Osteoblast (primary cell): ENCODE data around the gene AKAP17A. TPM values are rescaled to one million over a fixed set of nuclear protein-coding genes. Genes with fewer than 3 reads are reported as not detected.

Experiments
- DNase-seq: peaks from one replicate; pipeline ENCODE4 v3.0.0; 2011; ENCODE audit warnings: low spot score, mixed read lengths; ENCODE audit not compliant: insufficient read length; ENCODE audit errors: missing footprints
- H2AFZ ChIP-seq: 2 replicates; pipeline ENCODE4 v1.6.0; 2011; ENCODE audit warnings: mild to moderate bottlenecking, low read length
- H3K27ac ChIP-seq: 2 replicates; pipeline ENCODE4 v1.5.1; 2011; ENCODE audit warnings: mild to moderate bottlenecking, low read depth, low read length, moderate library complexity
- H3K27me3 ChIP-seq: 2 replicates; pipeline ENCODE4 v1.6.0; 2012; ENCODE audit warnings: mild to moderate bottlenecking, control low read depth, inconsistent platforms, low read length, moderate library complexity; ENCODE audit not compliant: insufficient read depth
- H3K36me3 ChIP-seq: 2 replicates; pipeline ENCODE4 v1.5.1; 2011; ENCODE audit warnings: mild to moderate bottlenecking, low read length, control low read depth, moderate library complexity; ENCODE audit not compliant: insufficient read depth
- H3K4me1 ChIP-seq: 2 replicates; pipeline ENCODE4 v1.5.1; 2011; ENCODE audit warnings: mild to moderate bottlenecking, low read length, control low read depth, moderate library complexity; ENCODE audit not compliant: insufficient read depth
- H3K4me2 ChIP-seq: 2 replicates; pipeline ENCODE4 v1.6.0; 2011; ENCODE audit warnings: mild to moderate bottlenecking, low read length; ENCODE audit not compliant: insufficient read depth
- H3K4me3 ChIP-seq: fragments of 200-600 bp; sonication (generic); 3 replicates; pipeline ENCODE4 v1.5.1; 2012; ENCODE audit warnings: mild to moderate bottlenecking, low read length, inconsistent platforms; ENCODE audit not compliant: insufficient read depth
- H3K79me2 ChIP-seq: 2 replicates; pipeline ENCODE4 v1.6.0; 2012; ENCODE audit warnings: mild to moderate bottlenecking, low read length, control low read depth, inconsistent platforms; ENCODE audit not compliant: insufficient read depth
- H3K9me3 ChIP-seq: 2 replicates; pipeline ENCODE4 v1.5.1; 2011; ENCODE audit warnings: low read depth, low read length, control low read depth
- H4K20me1 ChIP-seq: 2 replicates; pipeline ENCODE4 v1.6.0; 2012; ENCODE audit warnings: mild to moderate bottlenecking, low read length, control low read depth; ENCODE audit not compliant: insufficient read depth
- CTCF ChIP-seq: IDR thresholded peaks from 2 replicates; pipeline ENCODE4 v1.5.1; 2011; ENCODE audit warnings: mild to moderate bottlenecking, low read depth, low read length, moderate library complexity; ENCODE audit errors: extremely low read depth
- total RNA-seq: library from RNA; depleted of rRNA; stranded (reverse); fragments of >200 nt; gene quantifications from 2 replicates; pipeline ENCODE4 v1.2.3, GENCODE V29; 2012

The AKAP17A gene
- total RNA-seq, 1 donor: 18.5 TPM

- no peaks in the 10 kb centered on the region for H3K4me1 ChIP-seq
- H4K20me1 ChIP-seq: peaks cover 51% of the 10 kb centered on the region
- H3K9me3 ChIP-seq: no peaks in the 10 kb centered on the region
- H3K27ac ChIP-seq: no peak overlapping the region
- H3K4me3 ChIP-seq: no peak overlapping the region
- H3K4me2 ChIP-seq: no peak overlapping the region
- TF ChIP-seq CTCF: no peak
- peaks cover 84% of the 10 kb centered on the region for H3K36me3 ChIP-seq
- DNase-seq: peak; percentile 74
- no peak overlapping the region for H2AFZ ChIP-seq
- H3K79me2 ChIP-seq: peaks cover 54% of the 10 kb centered on the region
- H3K27me3 ChIP-seq: no peaks in the 10 kb centered on the region
These were observed 6.8 kb downstream of the AKAP17A start for GRCh38 chrX:1598021-1598875.

- peaks cover 45% of the 10 kb centered on the region for H3K79me2 ChIP-seq
- H3K4me3 ChIP-seq: no peak overlapping the region
- H3K4me2 ChIP-seq: no peak overlapping the region
- peaks cover 76% of the 10 kb centered on the region for H3K36me3 ChIP-seq
- peaks cover 42% of the 10 kb centered on the region for H4K20me1 ChIP-seq
- H3K9me3 ChIP-seq: no peaks in the 10 kb centered on the region
- no peak overlapping the region for H3K27ac ChIP-seq
- no peaks in the 10 kb centered on the region for H3K4me1 ChIP-seq
- peak; percentile 68 for DNase-seq
- H2AFZ ChIP-seq: no peak overlapping the region
- no peak for TF ChIP-seq CTCF
- no peaks in the 10 kb centered on the region for H3K27me3 ChIP-seq
These were observed 7.7 kb downstream of the AKAP17A start for GRCh38 chrX:1598876-1599790.

GRCh38 chrX:1599791-1600405, 8.5 kb downstream of the AKAP17A start:
- Histone ChIP-seq H3K9me3 (no peaks in the 10 kb centered on the region), H3K27ac (no peak overlapping the region), H3K36me3 (peaks cover 69% of the 10 kb centered on the region), H3K79me2 (peaks cover 37% of the 10 kb centered on the region), H3K27me3 (no peaks in the 10 kb centered on the region), H2AFZ (no peak overlapping the region), H3K4me3 (no peak overlapping the region), H4K20me1 (peaks cover 38% of the 10 kb centered on the region), H3K4me1 (no peaks in the 10 kb centered on the region), H3K4me2 (no peak overlapping the region)
- peak; percentile 84 for DNase-seq
- TF ChIP-seq CTCF: no peak
